HCT116 (cell line): Measurements from ENCODE around the gene EPHX1. TPM values are rescaled to one million over a fixed set of nuclear protein-coding genes. Genes with fewer than 3 reads are reported as not detected.
A peak's percentile ranks its signal among the peaks of the same experiment; 100 is the strongest.

Source experiments
- ATAC-seq: fragments of 200-7000 bp; cut with Tn5 transposase; 2 replicates; pipeline ENCODE4 v1.9.1; 2020; ENCODE audit warnings: mild to moderate bottlenecking, moderate library complexity
- BruUV-seq: library from RNA; stranded (reverse); fragments of 400-500 nt; replicated peaks from 2 replicates; lab custom pipeline; 2021; lab: Mats Ljungman, UMichigan
- CTCF ChIA-PET: fragments of 300-600 bp; sonication (Branson Sonifier 250); formaldehyde crosslinking; loops from one replicate; lab custom pipeline; 2021; ENCODE audit warnings: antibody characterized with exemption; lab: Charles Lee
- POLR2A ChIA-PET: fragments of 300-600, 350-600 bp; sonication (Branson Sonifier 250); formaldehyde crosslinking; loops from one replicate; lab custom pipeline; 2021; ENCODE audit warnings: antibody characterized with exemption; lab: Charles Lee
- RAD21 ChIA-PET, 2 experiments: fragments of 300-600 bp; sonication (Branson Sonifier 250); formaldehyde crosslinking; loops; one replicate each; lab custom pipeline; 2023; ENCODE audit warnings: low total read pairs in 2 of 2; ENCODE audit not compliant: uncharacterized antibody in 2 of 2, unreplicated experiment in 2 of 2, low non-redundant PET in 1 of 2; lab: Charles Lee
- DNase-seq: peaks from one replicate; pipeline ENCODE4 v3.0.0-alpha.2; 2010; ENCODE audit warnings: low read depth, low spot score
- H2AFZ ChIP-seq: fragments of 200-600 bp; shearing (Covaris generic), sonication (generic); 2 replicates; pipeline ENCODE4 v1.6.1; 2017; ENCODE audit warnings: low read depth, mixed run types, mixed read lengths, antibody characterized with exemption, low read length; ENCODE audit not compliant: poor library complexity, severe bottlenecking
- H3K27ac ChIP-seq: 2 replicates; pipeline ENCODE4 v1.5.1; 2012; ENCODE audit warnings: low read depth, low read length
- H3K27me3 ChIP-seq: fragments of 200-600 bp; sonication (generic); 2 replicates; pipeline ENCODE4 v1.6.1; 2016; ENCODE audit warnings: mixed run types, low read length, mixed read lengths; ENCODE audit not compliant: insufficient read depth
- H3K36me3 ChIP-seq, 2 experiments: fragments of 200-500 bp in 1 of 2; fragments of 200-600 bp in 1 of 2; sonication (Bioruptor generic) in 1 of 2; sonication (generic) in 1 of 2; 2 replicates each; pipeline versions ENCODE4 v1.5.1 to v1.6.1; 2014 to 2016; ENCODE audit warnings: low read length in 2 of 2, inconsistent platforms in 1 of 2, mixed read lengths in 1 of 2, mixed run types in 1 of 2; ENCODE audit not compliant: insufficient read depth in 2 of 2, control insufficient read depth in 1 of 2
- H3K4me1 ChIP-seq, 2 experiments: fragments of 200-600 bp in 1 of 2; sonication (generic) in 1 of 2; 2 replicates each; pipeline versions ENCODE4 v1.5.1 to v1.6.1; 2012 to 2017; ENCODE audit warnings: low read length in 2 of 2, inconsistent platforms in 1 of 2, mild to moderate bottlenecking in 1 of 2, mixed read lengths in 1 of 2, mixed run types in 1 of 2, moderate library complexity in 1 of 2; ENCODE audit not compliant: insufficient read depth in 2 of 2, control insufficient read depth in 1 of 2
- H3K4me2 ChIP-seq: fragments of 200-600 bp; sonication (generic); 2 replicates; pipeline ENCODE4 v1.6.1; 2017; ENCODE audit warnings: mixed run types, low read length, mixed read lengths
- H3K4me3 ChIP-seq, 2 experiments: fragments of 200-600 bp in 1 of 2; sonication (generic) in 1 of 2; replicated peaks in 1 of 2; 2 replicates each; pipeline ENCODE4 v1.5.1; 2011 to 2016; ENCODE audit warnings: low read length in 2 of 2, control low read depth in 1 of 2, low read depth in 1 of 2, mild to moderate bottlenecking in 1 of 2, mixed read lengths in 1 of 2, mixed run types in 1 of 2
- H3K79me2 ChIP-seq: fragments of 200-600 bp; sonication (generic); 2 replicates; pipeline ENCODE4 v1.6.1; 2017; ENCODE audit warnings: mild to moderate bottlenecking, mixed run types, low read length, moderate library complexity, mixed read lengths; ENCODE audit not compliant: insufficient read depth
- H3K9ac ChIP-seq: fragments of 200-600 bp; sonication (generic); 2 replicates; pipeline ENCODE4 v1.6.1; 2016; ENCODE audit warnings: low read length, mixed read lengths
- H3K9me2 ChIP-seq: fragments of 200-600 bp; sonication (generic), shearing (Covaris generic); 2 replicates; pipeline ENCODE4 v1.6.1; 2017; ENCODE audit warnings: mixed run types, mild to moderate bottlenecking, moderate library complexity; ENCODE audit not compliant: insufficient read depth
- H3K9me3 ChIP-seq, 2 experiments: fragments of 200-500 bp in 1 of 2; fragments of 200-600 bp in 1 of 2; sonication (Bioruptor generic) in 1 of 2; sonication (generic) in 1 of 2; 2 replicates each; pipeline ENCODE4 v1.6.1; 2014 to 2017; ENCODE audit warnings: low read length in 2 of 2, mixed read lengths in 2 of 2, inconsistent platforms in 1 of 2, low read depth in 1 of 2, mild to moderate bottlenecking in 1 of 2, mixed run types in 1 of 2, moderate library complexity in 1 of 2; ENCODE audit not compliant: control insufficient read depth in 1 of 2, insufficient read depth in 1 of 2
- H4K20me1 ChIP-seq: fragments of 200-600 bp; sonication (generic), shearing (Covaris generic); 2 replicates; pipeline ENCODE4 v1.6.1; 2017; ENCODE audit warnings: mixed run types, mild to moderate bottlenecking, moderate library complexity; ENCODE audit not compliant: insufficient read depth
- CBX3 ChIP-seq: IDR thresholded peaks from 2 replicates; pipeline ENCODE4 v1.6.1; 2012; ENCODE audit warnings: low read depth
- CEBPB ChIP-seq: IDR thresholded peaks from 2 replicates; pipeline ENCODE4 v1.6.1; 2012; ENCODE audit warnings: low read depth
- EZH2 ChIP-seq: fragments of 200-600 bp; sonication (generic); IDR thresholded peaks from 2 replicates; pipeline ENCODE4 v1.6.1; 2017; ENCODE audit warnings: antibody characterized with exemption, mixed run types
- EZH2phosphoT487 ChIP-seq: fragments of 200-600 bp; IDR thresholded peaks from 2 replicates; pipeline ENCODE4 v1.6.1; 2018; ENCODE audit warnings: antibody characterized with exemption, borderline replicate concordance
- MAX ChIP-seq: IDR thresholded peaks from 2 replicates; pipeline ENCODE4 v1.6.1; 2012
- POLR2A ChIP-seq: IDR thresholded peaks from 2 replicates; pipeline ENCODE4 v1.7.0; 2011; ENCODE audit warnings: borderline replicate concordance; ENCODE audit not compliant: insufficient read depth, insufficient read length; ENCODE audit errors: extremely low read depth
- POLR2AphosphoS5 ChIP-seq: IDR thresholded peaks from 2 replicates; pipeline ENCODE4 v1.6.1; 2011; ENCODE audit warnings: mild to moderate bottlenecking, low read depth, low read length, moderate library complexity
- RAD21 ChIP-seq: IDR thresholded peaks from 2 replicates; pipeline ENCODE4 v1.6.1; 2012; ENCODE audit warnings: low read depth, mild to moderate bottlenecking
- SIN3A ChIP-seq: IDR thresholded peaks from 2 replicates; pipeline ENCODE4 v1.6.1; 2012; ENCODE audit warnings: low read depth
- SP1 ChIP-seq: IDR thresholded peaks from 2 replicates; pipeline ENCODE4 v1.6.1; 2012; ENCODE audit warnings: low read depth
- TCF7L2 ChIP-seq: IDR thresholded peaks from 2 replicates; pipeline ENCODE4 v1.7.0; 2011; ENCODE audit warnings: borderline replicate concordance, inconsistent platforms; ENCODE audit not compliant: insufficient read depth, insufficient read length; ENCODE audit errors: extremely low read depth
- YY1 ChIP-seq: IDR thresholded peaks from 2 replicates; pipeline ENCODE4 v1.6.1; 2011; ENCODE audit warnings: low read length, low read depth, moderate library complexity, mild to moderate bottlenecking; ENCODE audit not compliant: insufficient replicate concordance; ENCODE audit errors: extremely low read depth
- intact Hi-C: fragments of 100-400 bp; cut with micrococcal nuclease; formaldehyde crosslinking; loops from 2 replicates; pipeline ENCODE4 v1.10.0; 2022
- total RNA-seq: library from RNA; stranded (reverse); gene quantifications from one replicate; pipeline ENCODE4 v1.2.1, GENCODE V29; 2021; ENCODE audit not compliant: unreplicated experiment
- TF ChIP-seq, protein P1 (sequence below), 3 experiments: fragments of 200-600 bp in 1 of 3; sonication (generic) in 1 of 3; IDR thresholded peaks in 2 of 3; conservative IDR thresholded peaks in 1 of 3; 2 replicates each; pipeline ENCODE4 v1.5.1; 2012 to 2017; ENCODE audit warnings: low read depth in 2 of 3, low read length in 2 of 3, antibody characterized with exemption in 1 of 3, borderline replicate concordance in 1 of 3, control low read depth in 1 of 3, mild to moderate bottlenecking in 1 of 3, mixed read lengths in 1 of 3, mixed run types in 1 of 3, moderate library complexity in 1 of 3; ENCODE audit not compliant: insufficient read depth in 1 of 3

EPHX1 gene
- total RNA-seq, 1 experiment from 2014 or later = 44.6 TPM

DNA sequence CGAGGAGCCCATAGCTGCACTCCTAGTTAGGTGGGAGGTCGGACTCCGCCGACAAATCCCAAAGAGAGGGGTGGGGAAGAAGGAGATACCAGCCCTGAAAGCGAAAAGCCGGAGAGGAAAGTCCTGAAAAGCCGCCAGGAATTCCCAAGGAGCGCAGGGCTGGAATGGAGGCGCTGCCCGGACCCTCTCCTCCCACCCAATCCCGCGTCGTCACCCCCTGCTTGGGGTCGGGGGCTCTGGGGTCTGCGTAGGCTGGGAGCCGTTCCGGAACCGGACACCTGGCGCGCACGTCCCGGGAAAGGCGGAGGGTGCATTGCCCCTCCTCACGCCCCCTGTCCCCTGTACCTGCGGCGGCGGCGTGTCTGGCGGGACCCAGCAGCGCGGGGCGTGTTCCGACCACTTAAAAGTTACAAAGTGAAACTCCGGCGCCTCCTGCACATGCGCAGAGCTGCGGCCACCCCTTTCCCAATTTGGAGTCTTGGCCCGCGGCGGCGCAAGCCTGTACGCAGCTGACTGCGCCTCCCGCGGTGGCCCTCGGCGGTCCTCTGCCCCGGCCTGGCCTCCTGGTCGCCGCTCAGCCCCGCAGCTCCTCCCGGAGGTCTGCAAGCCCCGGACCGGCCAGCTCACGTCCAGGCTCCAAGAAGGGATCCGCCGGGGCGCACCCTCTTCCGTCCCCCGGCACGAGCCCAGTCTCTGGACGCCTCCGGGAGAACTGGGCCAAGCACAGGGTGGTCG, 72.2 kb downstream of the EPHX1 start, which contains the start of gene TMEM63A:
TSS of gene TMEM63A (minus strand) at position 422 of the 735 bp plus-strand sequence. CDS start 4,800 bp downstream, outside the sequence.
- peak within 1 kb of the TSS; percentile 61 for H2AFZ ChIP-seq
- RAD21 ChIA-PET = interaction anchor here in 1 of 2 experiments (1.8 kb wide), 1 partner anchor 104 kb away, joined by 5 read pairs; the partner anchor contains the start of gene SRP9
- no peaks in the 10 kb centered on the region for H3K27me3 ChIP-seq
- TF ChIP-seq POLR2A = peak; percentile 36
- TF ChIP-seq SIN3A = no peak
- TF ChIP-seq CBX3 = no peak
- TF ChIP-seq, protein P1, sequence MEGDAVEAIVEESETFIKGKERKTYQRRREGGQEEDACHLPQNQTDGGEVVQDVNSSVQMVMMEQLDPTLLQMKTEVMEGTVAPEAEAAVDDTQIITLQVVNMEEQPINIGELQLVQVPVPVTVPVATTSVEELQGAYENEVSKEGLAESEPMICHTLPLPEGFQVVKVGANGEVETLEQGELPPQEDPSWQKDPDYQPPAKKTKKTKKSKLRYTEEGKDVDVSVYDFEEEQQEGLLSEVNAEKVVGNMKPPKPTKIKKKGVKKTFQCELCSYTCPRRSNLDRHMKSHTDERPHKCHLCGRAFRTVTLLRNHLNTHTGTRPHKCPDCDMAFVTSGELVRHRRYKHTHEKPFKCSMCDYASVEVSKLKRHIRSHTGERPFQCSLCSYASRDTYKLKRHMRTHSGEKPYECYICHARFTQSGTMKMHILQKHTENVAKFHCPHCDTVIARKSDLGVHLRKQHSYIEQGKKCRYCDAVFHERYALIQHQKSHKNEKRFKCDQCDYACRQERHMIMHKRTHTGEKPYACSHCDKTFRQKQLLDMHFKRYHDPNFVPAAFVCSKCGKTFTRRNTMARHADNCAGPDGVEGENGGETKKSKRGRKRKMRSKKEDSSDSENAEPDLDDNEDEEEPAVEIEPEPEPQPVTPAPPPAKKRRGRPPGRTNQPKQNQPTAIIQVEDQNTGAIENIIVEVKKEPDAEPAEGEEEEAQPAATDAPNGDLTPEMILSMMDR (IDR thresholded peaks at IDR 0.05 in 2 of 3, conservative IDR thresholded peaks at IDR 0.05 in 1 of 3; ENCODE audit: borderline replicate concordance in 1 of 3, insufficient read depth in 1 of 3, low read depth in 2 of 3, low read length in 2 of 3) = peak in 2 of 3 experiments; percentile 18 to 41; a peak in 3 of 6 replicates
- TF ChIP-seq RAD21 = no peak
- TF ChIP-seq EZH2 = no peak
- peak; percentile 7 for TF ChIP-seq TCF7L2
- no peak for TF ChIP-seq MAX
- no peak for TF ChIP-seq EZH2phosphoT487
- peak; percentile 89 for TF ChIP-seq POLR2AphosphoS5
- no peak for TF ChIP-seq SP1
- peak; percentile 39 for TF ChIP-seq YY1
- no peak for TF ChIP-seq CEBPB
- peak within 1 kb of the TSS; percentile 81 for H3K27ac ChIP-seq
- peak within 1 kb of the TSS; percentile 80 to 83 for H3K4me3 ChIP-seq
- CTCF ChIA-PET = interaction anchor here (0.6 to 2.1 kb wide), 5 partner anchors 29 to 421 kb away, joined by 3 to 10 read pairs (median 4); no protein-coding TSS in a partner anchor
- TSS peak; percentile 51 for BruUV-seq
- H3K36me3 ChIP-seq = no peaks in the 10 kb centered on the region; a peak in 1 of 4 replicates
- POLR2A ChIA-PET = interaction anchor here (1.2 to 1.5 kb wide), 3 partner anchors 12 to 117 kb away, joined by 3 to 4 read pairs (median 3); partner anchors contain the start of genes SDE2 and SRP9
- intact Hi-C loops = loop anchor here (2.0 to 10.0 kb wide), 3 partner anchors 37 to 107 kb away; partner anchors contain the start of genes EPHX1 and SRP9
- no peaks in the 10 kb centered on the region for H3K9me3 ChIP-seq
- H3K9ac ChIP-seq = peak within 1 kb of the TSS; percentile 86
- peaks cover 31 to 46% of the 10 kb centered on the region in 2 experiments for H3K4me1 ChIP-seq
- H3K79me2 ChIP-seq = no peaks in the 10 kb centered on the region; the same call in 1 of the 2 replicates
- H3K9me2 ChIP-seq = no peaks in the 10 kb centered on the region
- H4K20me1 ChIP-seq = no peaks in the 10 kb centered on the region
- DNase-seq (peak; percentile 64), ATAC-seq (peak; percentile 79)
- peak within 1 kb of the TSS; percentile 99 for H3K4me2 ChIP-seq
